Measurements from ENCODE around the gene ULK2. TPM values are rescaled to one million over a fixed set of nuclear protein-coding genes. Genes with fewer than 3 reads are reported as not detected.

ULK2 gene
- total RNA-seq, 1 experiment from 2014 or later: 5.1 TPM

DNA sequence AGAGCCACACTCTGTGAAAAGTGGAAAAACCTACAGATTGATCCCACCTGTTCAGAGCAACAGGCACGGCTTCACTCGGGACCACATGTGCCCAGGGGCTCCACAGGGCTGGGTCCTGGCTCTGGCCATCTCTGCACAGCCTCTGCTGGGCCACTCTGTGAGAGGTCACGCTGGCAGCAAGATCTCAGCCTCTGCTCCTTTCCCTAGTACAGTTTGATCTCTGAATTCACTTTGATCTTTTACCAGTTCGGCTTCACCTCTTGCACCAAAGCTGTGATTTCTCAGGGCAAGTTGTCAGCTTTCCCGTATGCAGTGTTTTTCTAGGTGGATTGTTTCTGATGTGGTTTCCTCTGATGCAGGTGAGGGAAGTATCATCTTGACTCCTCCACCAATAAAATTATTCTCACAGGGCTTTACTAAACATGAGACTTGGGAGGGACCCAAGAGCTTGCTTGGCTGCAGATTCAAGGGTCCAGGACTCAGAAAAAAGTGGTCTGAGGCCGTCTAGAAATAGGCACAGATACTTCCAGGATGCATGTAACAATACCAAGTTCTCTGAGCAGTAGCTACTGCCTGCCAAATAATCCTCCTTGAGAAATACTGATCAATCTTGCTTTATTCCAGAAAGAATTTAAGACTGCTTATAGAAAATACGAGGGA, 95.6 kb downstream of the ULK2 start:
- Mint-ChIP-seq H3K4me1 (no peaks in the 10 kb centered on the region), H3K27ac (no peak overlapping the region), H3K4me3 (no peak overlapping the region), H3K36me3 (no peaks in the 10 kb centered on the region), H3K9me3 (no peaks in the 10 kb centered on the region), H3K27me3 (ENCODE audit: low read depth) (no peaks in the 10 kb centered on the region)
- POLR2A ChIA-PET: no interaction called here
- DNase-seq (ENCODE audit: low spot score) (no peak), ATAC-seq (no peak)
- no peak for TF ChIP-seq NFE2L1 (CRISPR knock-in tag; IDR thresholded peaks at IDR 0.05)
- no peak for TF ChIP-seq FOXP4 (CRISPR knock-in tag; IDR thresholded peaks at IDR 0.05)
- TF ChIP-seq, protein P1, sequence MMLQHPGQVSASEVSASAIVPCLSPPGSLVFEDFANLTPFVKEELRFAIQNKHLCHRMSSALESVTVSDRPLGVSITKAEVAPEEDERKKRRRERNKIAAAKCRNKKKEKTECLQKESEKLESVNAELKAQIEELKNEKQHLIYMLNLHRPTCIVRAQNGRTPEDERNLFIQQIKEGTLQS (CRISPR knock-in tag; conservative IDR thresholded peaks at IDR 0.05): no peak
- TF ChIP-seq ELF4 (CRISPR knock-in tag; IDR thresholded peaks at IDR 0.05; ENCODE audit: low read depth): no peak
- TF ChIP-seq, protein P2, sequence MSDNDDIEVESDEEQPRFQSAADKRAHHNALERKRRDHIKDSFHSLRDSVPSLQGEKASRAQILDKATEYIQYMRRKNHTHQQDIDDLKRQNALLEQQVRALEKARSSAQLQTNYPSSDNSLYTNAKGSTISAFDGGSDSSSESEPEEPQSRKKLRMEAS (CRISPR knock-in tag; IDR thresholded peaks at IDR 0.05): no peak
- no peak for TF ChIP-seq FOXP1 (CRISPR knock-in tag; IDR thresholded peaks at IDR 0.05; ENCODE audit: borderline replicate concordance)
- TF ChIP-seq ZBTB21 (CRISPR knock-in tag; IDR thresholded peaks at IDR 0.05; ENCODE audit: borderline replicate concordance): no peak
- TF ChIP-seq MYBL2 (CRISPR knock-in tag; IDR thresholded peaks at IDR 0.05): no peak
- TF ChIP-seq ETV6 (CRISPR knock-in tag; IDR thresholded peaks at IDR 0.05): no peak
- no peak for TF ChIP-seq ZNF219 (CRISPR knock-in tag; IDR thresholded peaks at IDR 0.05; ENCODE audit: borderline replicate concordance)
- no peak for TF ChIP-seq NR1H2 (CRISPR knock-in tag; IDR thresholded peaks at IDR 0.05)
- no peak for TF ChIP-seq ZSCAN18 (CRISPR knock-in tag; IDR thresholded peaks at IDR 0.05)
- no peak for TF ChIP-seq ZNF317 (CRISPR knock-in tag; IDR thresholded peaks at IDR 0.05; ENCODE audit: borderline replicate concordance, low read depth)
- no peak for TF ChIP-seq TEAD1 (CRISPR knock-in tag; IDR thresholded peaks at IDR 0.05)
- TF ChIP-seq GABPB1 (CRISPR knock-in tag; IDR thresholded peaks at IDR 0.05): no peak
- TF ChIP-seq PRDM15 (CRISPR knock-in tag; IDR thresholded peaks at IDR 0.05): no peak
- no peak for TF ChIP-seq EMX1 (CRISPR knock-in tag; IDR thresholded peaks at IDR 0.05)
- no peak for TF ChIP-seq JUN (CRISPR knock-in tag; IDR thresholded peaks at IDR 0.05)
- no peak for TF ChIP-seq CTCF (IDR thresholded peaks at IDR 0.05)
- no peak for TF ChIP-seq TP53 (CRISPR knock-in tag; IDR thresholded peaks at IDR 0.05)
- CTCF ChIA-PET: interaction anchor here (1.3 to 2.4 kb wide), 5 partner anchors 9 to 409 kb away, joined by 3 to 15 read pairs (median 6); partner anchors contain the start of gene ALDH3A2
